ENCODE measurements around the gene RAB15. TPM values are rescaled to one million over a fixed set of nuclear protein-coding genes. Genes with fewer than 3 reads are reported as not detected.

Gene RAB15
- total RNA-seq, 1 donor from 2014 or later = 16.5 TPM

DNA sequence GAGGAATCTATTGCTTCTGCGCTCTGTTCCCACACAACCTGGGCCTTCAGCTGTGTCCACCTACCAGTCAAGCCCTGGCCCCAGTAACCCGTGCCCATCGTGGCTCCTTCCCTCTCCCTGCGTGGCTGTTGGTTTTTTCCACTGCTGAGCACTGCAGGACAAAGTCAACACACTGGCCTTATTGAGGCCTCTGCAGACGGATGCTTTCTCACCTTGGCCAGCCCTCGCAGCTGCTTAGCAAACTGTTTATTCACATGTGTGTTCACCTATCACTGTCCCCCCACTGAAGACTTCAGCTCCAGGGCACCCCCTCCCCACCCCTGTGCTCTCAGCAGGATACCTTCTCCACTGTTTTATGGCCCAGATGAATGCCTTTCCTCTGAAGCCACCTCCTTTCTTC, 16.8 kb downstream of the RAB15 start:
- DNase-seq (ENCODE audit: low read depth, low spot score) = no peak
- TF ChIP-seq, protein P1, sequence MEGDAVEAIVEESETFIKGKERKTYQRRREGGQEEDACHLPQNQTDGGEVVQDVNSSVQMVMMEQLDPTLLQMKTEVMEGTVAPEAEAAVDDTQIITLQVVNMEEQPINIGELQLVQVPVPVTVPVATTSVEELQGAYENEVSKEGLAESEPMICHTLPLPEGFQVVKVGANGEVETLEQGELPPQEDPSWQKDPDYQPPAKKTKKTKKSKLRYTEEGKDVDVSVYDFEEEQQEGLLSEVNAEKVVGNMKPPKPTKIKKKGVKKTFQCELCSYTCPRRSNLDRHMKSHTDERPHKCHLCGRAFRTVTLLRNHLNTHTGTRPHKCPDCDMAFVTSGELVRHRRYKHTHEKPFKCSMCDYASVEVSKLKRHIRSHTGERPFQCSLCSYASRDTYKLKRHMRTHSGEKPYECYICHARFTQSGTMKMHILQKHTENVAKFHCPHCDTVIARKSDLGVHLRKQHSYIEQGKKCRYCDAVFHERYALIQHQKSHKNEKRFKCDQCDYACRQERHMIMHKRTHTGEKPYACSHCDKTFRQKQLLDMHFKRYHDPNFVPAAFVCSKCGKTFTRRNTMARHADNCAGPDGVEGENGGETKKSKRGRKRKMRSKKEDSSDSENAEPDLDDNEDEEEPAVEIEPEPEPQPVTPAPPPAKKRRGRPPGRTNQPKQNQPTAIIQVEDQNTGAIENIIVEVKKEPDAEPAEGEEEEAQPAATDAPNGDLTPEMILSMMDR (conservative IDR thresholded peaks at IDR 0.05) = no peak

DNA sequence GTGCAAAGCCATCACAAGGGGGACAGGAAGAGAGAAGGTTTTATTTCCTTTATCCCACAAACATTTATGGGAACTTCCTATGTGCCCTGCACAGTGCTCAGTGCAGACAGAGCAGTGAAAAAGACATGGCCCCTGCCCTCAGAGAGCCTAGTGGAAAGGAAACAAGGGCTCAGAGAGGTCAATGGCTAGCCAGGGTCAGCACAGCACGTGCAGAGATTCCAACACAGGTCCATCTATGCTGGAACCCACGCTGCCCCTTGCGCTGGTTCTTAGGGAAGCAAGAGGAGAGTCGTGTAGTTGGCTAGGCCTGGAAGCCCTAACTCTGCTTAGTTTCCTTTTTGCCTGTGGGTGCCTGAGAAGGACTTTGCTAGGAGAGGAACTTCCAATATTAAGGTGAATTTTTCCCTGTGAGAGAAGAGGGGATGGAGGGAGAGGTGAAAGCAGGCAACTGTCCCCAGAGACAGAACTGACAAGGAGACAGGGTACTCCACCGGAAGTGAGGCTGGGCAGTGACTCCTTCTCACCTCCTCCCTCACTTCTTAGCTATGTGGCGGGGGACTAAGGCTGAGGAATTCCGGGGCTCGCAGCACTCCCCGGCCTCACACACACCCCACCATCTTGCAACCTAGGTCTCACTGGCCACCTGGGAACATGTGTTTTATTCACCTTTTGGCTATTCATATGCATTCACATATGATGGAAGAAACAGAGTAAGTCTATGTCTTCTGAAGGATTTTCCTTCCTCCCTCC, 17.5 kb downstream of the RAB15 start:
- TF ChIP-seq, protein P1 (conservative IDR thresholded peaks at IDR 0.05) = no peak
- H3K4me1 Mint-ChIP-seq = no peaks in the 10 kb centered on the region
- no peaks in the 10 kb centered on the region for H3K36me3 Mint-ChIP-seq (ENCODE audit: low read depth)
- H3K4me3 Mint-ChIP-seq = no peak overlapping the region
- H3K27ac Mint-ChIP-seq (ENCODE audit: unreplicated experiment) = no peak overlapping the region
- H3K27me3 Mint-ChIP-seq (ENCODE audit: low read depth) = no peaks in the 10 kb centered on the region
- no peaks in the 10 kb centered on the region for H3K9me3 Mint-ChIP-seq
- DNase-seq (ENCODE audit: low read depth, low spot score) = no peak

More for the DNA sequence above, 16.8 kb downstream of the RAB15 start:
- H3K9me3 Mint-ChIP-seq = no peaks in the 10 kb centered on the region
- no peaks in the 10 kb centered on the region for H3K27me3 Mint-ChIP-seq (ENCODE audit: low read depth)
- no peaks in the 10 kb centered on the region for H3K36me3 Mint-ChIP-seq (ENCODE audit: low read depth)
- H3K4me1 Mint-ChIP-seq = no peaks in the 10 kb centered on the region
- no peak overlapping the region for H3K27ac Mint-ChIP-seq (ENCODE audit: unreplicated experiment)
- H3K4me3 Mint-ChIP-seq = no peak overlapping the region

DNA sequence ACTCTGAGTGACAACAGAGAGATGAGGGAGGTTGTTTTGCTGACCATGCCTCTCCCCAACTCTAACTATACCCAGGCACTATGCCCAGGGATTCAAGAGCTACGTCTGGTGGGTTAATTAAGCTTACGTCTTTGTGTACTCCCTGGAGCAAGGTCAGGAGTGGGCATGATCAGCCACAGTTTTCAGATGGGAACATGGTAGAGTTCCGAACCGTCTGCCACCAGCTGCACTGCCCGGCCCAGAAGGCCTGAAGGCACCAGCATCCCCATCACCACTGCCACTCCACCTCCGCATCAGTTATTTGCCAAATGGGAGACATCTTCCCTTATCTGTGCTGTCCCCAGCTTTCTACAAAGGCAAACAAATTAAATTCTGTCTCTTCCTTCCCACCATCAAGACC, 18.5 kb downstream of the RAB15 start:
- H3K27ac Mint-ChIP-seq (ENCODE audit: unreplicated experiment) = no peak overlapping the region

DNA sequence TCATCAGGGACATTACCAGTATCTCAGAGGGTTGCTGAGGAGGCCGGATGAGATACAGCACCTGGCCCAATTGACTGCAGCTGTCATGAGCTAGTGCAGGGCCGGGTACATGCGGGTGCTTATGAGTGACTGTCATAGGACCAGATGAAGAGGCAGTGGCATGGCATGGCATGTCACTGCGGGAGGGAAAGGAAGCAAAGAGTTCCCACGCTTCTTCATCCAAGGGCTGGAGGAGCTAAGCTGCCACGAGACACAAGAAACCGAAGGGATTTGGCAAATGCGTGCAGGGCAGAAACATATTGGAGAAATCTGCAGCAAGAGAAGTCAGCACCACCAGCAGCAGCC, 18.9 kb downstream of the RAB15 start:
- no peaks in the 10 kb centered on the region for H3K36me3 Mint-ChIP-seq (ENCODE audit: low read depth)
- no peak for DNase-seq (ENCODE audit: low read depth, low spot score)
- no peaks in the 10 kb centered on the region for H3K9me3 Mint-ChIP-seq
- TF ChIP-seq, protein P1 (conservative IDR thresholded peaks at IDR 0.05) = no peak
- H3K27me3 Mint-ChIP-seq (ENCODE audit: low read depth) = no peaks in the 10 kb centered on the region
- H3K27ac Mint-ChIP-seq (ENCODE audit: unreplicated experiment) = no peak overlapping the region
- H3K4me1 Mint-ChIP-seq = no peaks in the 10 kb centered on the region
- H3K4me3 Mint-ChIP-seq = no peak overlapping the region

More for the DNA sequence above, 18.5 kb downstream of the RAB15 start:
- Mint-ChIP-seq H3K4me1 (no peaks in the 10 kb centered on the region), H3K36me3 (ENCODE audit: low read depth) (no peaks in the 10 kb centered on the region), H3K27me3 (ENCODE audit: low read depth) (no peaks in the 10 kb centered on the region), H3K9me3 (no peaks in the 10 kb centered on the region), H3K4me3 (no peak overlapping the region)
- TF ChIP-seq, protein P1 (conservative IDR thresholded peaks at IDR 0.05) = no peak
- DNase-seq (ENCODE audit: low read depth, low spot score) = no peak

DNA sequence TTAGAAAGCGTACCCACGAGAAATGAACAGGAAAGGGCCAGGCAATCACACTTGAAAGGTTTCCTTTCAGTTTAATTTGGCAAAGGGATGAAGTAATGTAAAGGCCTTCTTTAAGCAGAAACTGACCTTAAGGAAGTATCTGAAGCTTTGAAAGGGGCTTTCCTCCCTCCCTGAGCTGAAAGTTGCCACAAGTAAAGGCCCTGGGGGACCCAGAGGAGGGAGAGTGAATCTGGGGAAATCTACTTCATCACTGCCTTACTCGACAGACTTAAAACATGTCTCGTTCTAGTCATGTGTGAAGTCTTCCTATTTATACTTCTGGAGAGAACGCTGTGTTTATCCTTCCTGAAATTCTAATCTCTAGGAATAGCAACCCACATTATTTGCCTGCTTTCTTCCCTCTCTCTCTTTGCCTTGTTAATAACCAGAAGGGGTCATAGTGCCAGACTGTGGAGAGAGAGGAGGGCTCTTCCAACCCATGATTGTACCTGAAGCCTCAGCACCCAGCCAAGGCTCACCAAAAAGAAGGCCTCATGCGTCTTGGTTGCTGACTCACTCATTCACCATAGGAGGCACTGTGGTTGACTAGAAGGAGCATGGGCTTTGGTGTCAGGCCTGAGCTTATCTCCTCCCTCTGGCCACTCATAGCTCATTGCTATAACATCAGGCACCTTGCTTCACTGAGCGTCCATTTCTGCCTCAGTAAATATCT, 19.4 kb downstream of the RAB15 start:
- no peak overlapping the region for H3K27ac Mint-ChIP-seq (ENCODE audit: unreplicated experiment)
- TF ChIP-seq, protein P1 (conservative IDR thresholded peaks at IDR 0.05) = no peak
- no peaks in the 10 kb centered on the region for H3K36me3 Mint-ChIP-seq (ENCODE audit: low read depth)
- no peak for DNase-seq (ENCODE audit: low read depth, low spot score)
- no peaks in the 10 kb centered on the region for H3K4me1 Mint-ChIP-seq
- no peaks in the 10 kb centered on the region for H3K27me3 Mint-ChIP-seq (ENCODE audit: low read depth)
- no peak overlapping the region for H3K4me3 Mint-ChIP-seq
- H3K9me3 Mint-ChIP-seq = no peaks in the 10 kb centered on the region

All from neural crest cell (in vitro differentiated cells).